Urinary bladder (tissue), 4 donors: ENCODE measurements around the gene CENPU. TPM values are rescaled to one million over a fixed set of nuclear protein-coding genes. Genes with fewer than 3 reads are reported as not detected.
"Not testable (repeated sequence)": the region's sequence is repeated elsewhere in the genome, so short reads cannot be mapped to it uniquely, and the experiment has no call there.

Experiments used
- DNase-seq: peaks from one replicate; pipeline ENCODE4 v3.0.0-alpha.2; 2015; ENCODE audit errors: extremely low spot score
- H3K27ac ChIP-seq: one replicate; pipeline ENCODE4 v1.5.1; 2013; ENCODE audit warnings: low read depth, mild to moderate bottlenecking, moderate library complexity
- H3K36me3 ChIP-seq: one replicate; pipeline ENCODE4 v1.6.1; 2013; ENCODE audit warnings: mild to moderate bottlenecking, moderate library complexity; ENCODE audit not compliant: insufficient read depth
- H3K4me1 ChIP-seq: one replicate; pipeline ENCODE4 v1.6.1; 2013; ENCODE audit warnings: mild to moderate bottlenecking, moderate library complexity; ENCODE audit not compliant: insufficient read depth
- H3K4me3 ChIP-seq: one replicate; pipeline ENCODE4 v1.5.1; 2013; ENCODE audit warnings: low read depth, low read length
- WGBS: extraction: QIAGEN DNeasy Blood & Tissue Kit; methylation state at CpG from one replicate; pipeline ENCODE4 v1.1.7; 2013; 5-methylcytosine and 5-hydroxymethylcytosine counted together
- polyA plus RNA-seq: library from polyadenylated mRNA; stranded (reverse); fragments of 200-250 nt; gene quantifications from one replicate; pipeline ENCODE4 v1.2.3, GENCODE V29; 2013
- total RNA-seq: library from RNA; depleted of rRNA; stranded (reverse); fragments of >200 nt; gene quantifications from one replicate; pipeline ENCODE4 v1.2.3, GENCODE V29; 2014
- donor health status: healthy with polysubstance abuse.
- donor health status: healthy.

The CENPU gene
- 24.8 TPM for total RNA-seq
- 1.5 TPM for polyA plus RNA-seq

DNA sequence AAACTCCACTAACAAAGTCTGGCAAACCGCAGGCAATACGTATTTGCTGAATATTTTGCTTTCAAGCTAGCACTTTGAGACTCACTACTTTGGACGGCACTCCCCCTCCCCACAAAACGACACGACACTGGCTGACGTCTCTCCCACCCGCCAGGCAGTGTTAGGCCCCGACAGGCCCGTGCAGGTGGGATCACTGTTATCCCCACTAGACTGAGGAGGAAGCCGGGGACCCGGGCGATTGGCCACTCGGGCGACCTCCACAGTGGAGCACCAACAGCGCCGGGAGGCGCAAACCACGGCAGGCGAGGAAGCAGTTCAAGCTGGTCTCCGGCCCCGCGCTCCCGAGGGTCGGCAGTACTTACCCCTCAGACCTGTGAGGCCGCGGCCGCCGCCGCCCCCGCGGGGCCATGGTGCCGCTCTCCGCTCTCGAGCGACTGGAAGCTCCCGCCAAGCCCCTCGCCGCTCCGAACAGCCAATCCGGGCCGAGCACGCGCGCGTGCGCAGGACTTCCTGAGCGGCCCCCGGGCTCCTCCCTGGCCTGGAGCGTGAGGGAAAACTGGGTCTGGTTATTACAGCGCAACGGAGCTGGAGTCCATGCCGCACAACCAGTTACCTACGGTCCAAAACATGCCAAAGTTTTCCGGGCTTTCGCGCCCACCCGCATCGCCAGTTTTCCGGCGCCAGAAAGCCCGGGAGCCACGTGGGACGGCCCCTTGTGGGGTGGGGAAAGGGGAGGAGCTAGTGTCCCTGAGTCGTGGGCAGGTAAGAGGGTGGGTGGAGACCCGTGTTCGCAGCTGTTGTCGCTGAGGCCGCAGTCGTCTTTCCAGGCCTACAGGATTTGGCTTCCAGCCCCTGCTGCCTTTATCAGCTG is at the start of gene CENPU:
Gene CENPU, minus strand, starts transcription at position 443 of the 871 bp plus-strand sequence. Its CDS starts 34 bp downstream, at position 409.
- Histone ChIP-seq H3K4me3 (peak within 1 kb of the TSS; percentile 58), H3K36me3 (no peaks in the 10 kb centered on the region), H3K27ac (peak within 1 kb of the TSS; percentile 51), H3K4me1 (peaks cover 2% of the 10 kb centered on the region)
- DNase-seq: peak; percentile 97
- WGBS: under 1% methylated on average over 69 of the region's 69 CpGs

- Histone ChIP-seq H3K4me1 (no peaks in the 10 kb centered on the region), H3K36me3 (peaks cover 2% of the 10 kb centered on the region), H3K4me3 (no peak overlapping the region), H3K27ac (no peak overlapping the region)
- DNase-seq: no peak
- 66% methylated on average over 17 of the region's 17 CpGs for WGBS
Measured at GRCh38 chr4:184782731-184783373, 49.0 kb upstream of the CENPU start.

DNA sequence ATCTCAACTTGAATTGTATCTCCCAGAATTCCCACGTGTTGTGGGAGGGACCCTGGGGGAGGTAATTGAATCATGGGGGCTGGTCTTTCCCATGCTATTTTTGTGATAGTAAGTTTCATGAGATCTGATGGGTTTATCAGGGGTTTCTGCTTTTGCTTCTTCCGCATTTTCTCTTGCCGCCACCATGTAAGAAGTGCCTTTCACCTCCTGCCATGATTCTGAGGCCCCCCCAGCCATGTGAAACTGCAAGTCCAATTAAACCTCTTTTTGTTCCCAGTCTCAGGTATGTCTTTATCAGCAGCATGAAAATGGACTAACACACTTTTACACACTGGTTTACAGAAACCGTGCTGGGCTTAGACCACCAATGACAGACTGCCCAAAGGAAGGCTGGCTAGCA is 45.3 kb upstream of the CENPU start:
- H3K27ac ChIP-seq, H3K4me3 ChIP-seq, DNase-seq, H3K4me1 ChIP-seq, H3K36me3 ChIP-seq: not testable (repeated sequence)
- 92% methylated on average over 4 of the region's 4 CpGs for WGBS

- no peaks in the 10 kb centered on the region for H3K36me3 ChIP-seq
- WGBS: 84% methylated on average over 8 of the region's 8 CpGs
Measured at GRCh38 chr4:184778325-184778724, 44.4 kb upstream of the CENPU start.

GRCh38 chr4:184776821-184777220 is 42.9 kb upstream of the CENPU start:
- Histone ChIP-seq H3K4me1 (no peaks in the 10 kb centered on the region), H3K36me3 (no peaks in the 10 kb centered on the region), H3K4me3 (no peak overlapping the region), H3K27ac (no peak overlapping the region)
- DNase-seq: no peak
- 90% methylated on average over 5 of the region's 5 CpGs for WGBS

More at GRCh38 chr4:184778325-184778724, 44.4 kb upstream of the CENPU start:
- H3K4me1 ChIP-seq: no peaks in the 10 kb centered on the region
- no peak for DNase-seq
- no peak overlapping the region for H3K4me3 ChIP-seq
- no peak overlapping the region for H3K27ac ChIP-seq

GRCh38 chr4:184775854-184776555 is 42.1 kb upstream of the CENPU start:
- 83% methylated on average over 13 of the region's 13 CpGs for WGBS
- no peak overlapping the region for H3K27ac ChIP-seq
- no peak for DNase-seq
- no peaks in the 10 kb centered on the region for H3K4me1 ChIP-seq
- H3K4me3 ChIP-seq: no peak overlapping the region
- H3K36me3 ChIP-seq: no peaks in the 10 kb centered on the region

- no peaks in the 10 kb centered on the region for H3K36me3 ChIP-seq
- WGBS: 93% methylated on average over 7 of the region's 7 CpGs
- DNase-seq: no peak
- H3K27ac ChIP-seq: no peak overlapping the region
- H3K4me3 ChIP-seq: no peak overlapping the region
- no peaks in the 10 kb centered on the region for H3K4me1 ChIP-seq
Measured at GRCh38 chr4:184774152-184774551, 40.3 kb upstream of the CENPU start.

GRCh38 chr4:184771416-184771815 is 37.5 kb upstream of the CENPU start:
- no peak for DNase-seq
- H3K36me3 ChIP-seq: no peaks in the 10 kb centered on the region

GRCh38 chr4:184769141-184769765 is 35.4 kb upstream of the CENPU start:
- 93% methylated on average over 7 of the region's 7 CpGs for WGBS
- no peak for DNase-seq
- Histone ChIP-seq H3K4me3 (no peak overlapping the region), H3K27ac (no peak overlapping the region), H3K4me1 (no peaks in the 10 kb centered on the region), H3K36me3 (no peaks in the 10 kb centered on the region)

More at GRCh38 chr4:184771416-184771815, 37.5 kb upstream of the CENPU start:
- 66% methylated on average over 1 of the region's 1 CpG for WGBS
- Histone ChIP-seq H3K27ac (no peak overlapping the region), H3K4me1 (no peaks in the 10 kb centered on the region), H3K4me3 (no peak overlapping the region)

DNA sequence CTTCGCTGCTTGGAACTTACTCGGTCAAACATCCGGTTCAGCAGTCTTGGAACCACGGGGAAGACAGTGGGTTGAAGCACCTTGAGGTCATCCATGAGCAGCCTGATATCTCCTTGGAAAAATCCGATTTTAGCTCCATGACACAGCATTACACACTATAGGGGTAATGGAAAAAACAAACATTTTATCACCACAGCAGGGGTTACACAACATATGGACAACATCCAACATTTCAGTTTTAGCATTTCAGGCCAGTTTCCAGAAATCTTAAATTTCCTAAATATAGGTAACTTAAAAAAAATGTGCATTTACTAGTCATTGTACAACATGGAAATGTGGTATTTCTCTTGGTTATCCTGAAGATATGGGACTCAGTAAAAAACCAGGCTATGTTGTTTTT is 34.4 kb upstream of the CENPU start:
- Histone ChIP-seq H3K4me1 (no peaks in the 10 kb centered on the region), H3K4me3 (no peak overlapping the region), H3K36me3 (no peaks in the 10 kb centered on the region), H3K27ac (no peak overlapping the region)
- WGBS: 85% methylated on average over 5 of the region's 5 CpGs
- no peak for DNase-seq

- no peaks in the 10 kb centered on the region for H3K36me3 ChIP-seq
Measured at GRCh38 chr4:184766446-184766845, 32.5 kb upstream of the CENPU start.

GRCh38 chr4:184765473-184766340 is 31.8 kb upstream of the CENPU start:
- Histone ChIP-seq H3K27ac (no peak overlapping the region), H3K36me3 (no peaks in the 10 kb centered on the region), H3K4me3 (no peak overlapping the region), H3K4me1 (no peaks in the 10 kb centered on the region)
- 88% methylated on average over 21 of the region's 21 CpGs for WGBS
- no peak for DNase-seq

More at GRCh38 chr4:184766446-184766845, 32.5 kb upstream of the CENPU start:
- no peak for DNase-seq
- WGBS: 96% methylated on average over 9 of the region's 9 CpGs
- Histone ChIP-seq H3K27ac (no peak overlapping the region), H3K4me3 (no peak overlapping the region), H3K4me1 (no peaks in the 10 kb centered on the region)
